Adrenal gland (tissue), 12 donors: ENCODE results near the gene ALG6. TPM values are rescaled to one million over a fixed set of nuclear protein-coding genes. Genes with fewer than 3 reads are reported as not detected.

ENCODE experiments used
- DNase-seq, 7 donors: peaks; one replicate each; pipeline ENCODE4 v3.0.0-alpha.2; 2019 to 2020
- H3K27ac ChIP-seq, 5 donors: fragments of 200-600 bp; sonication (generic) in 4 of 5; 1 replicate in 3 of 5; 2 replicates in 2 of 5; pipeline versions ENCODE4 v1.5.1 to v1.8.0; 2016 to 2020; ENCODE audit warnings: mild to moderate bottlenecking in 1 of 5
- H3K27me3 ChIP-seq: fragments of 200-600 bp; 2 replicates; pipeline ENCODE4 v1.8.0; 2021
- H3K36me3 ChIP-seq, 2 donors: fragments of 200-600 bp; replicated peaks in 1 of 2; 1 replicate in 1 of 2; 2 replicates in 1 of 2; pipeline versions ENCODE4 v1.5.1 to v1.8.0; 2018 to 2022
- H3K4me1 ChIP-seq, 2 donors: fragments of 200-600 bp; replicated peaks in 1 of 2; 1 replicate in 1 of 2; 2 replicates in 1 of 2; pipeline versions ENCODE4 v1.5.1 to v1.8.0; 2018 to 2021
- H3K4me3 ChIP-seq, 4 donors: fragments of 200-600 bp; sonication (generic) in 3 of 4; one replicate each; pipeline ENCODE4 v1.5.1; 2016 to 2018
- H3K9me3 ChIP-seq, 3 donors: fragments of 200-600 bp; sonication (generic) in 1 of 3; replicated peaks in 1 of 3; 1 replicate in 2 of 3; 2 replicates in 1 of 3; pipeline versions ENCODE4 v1.5.1 to v1.8.0; 2016 to 2021
- POLR2A ChIP-seq, 2 donors: fragments of 450-650 bp; IDR thresholded peaks; one replicate each; pipeline ENCODE4 v1.6.1; 2017; ENCODE audit warnings: antibody characterized with exemption in 2 of 2, mild to moderate bottlenecking in 2 of 2, moderate library complexity in 1 of 2
- WGBS, 4 donors: extraction: QIAGEN DNeasy Blood & Tissue Kit in 2 of 4; methylation state at CpG; one replicate each; pipeline versions ENCODE4 v1.1.5 to v1.1.7; 2013 to 2017; 5-methylcytosine and 5-hydroxymethylcytosine counted together
- intact Hi-C, 2 donors: fragments of 100-400 bp; cut with DNase I; formaldehyde crosslinking; loops; one replicate each; pipeline versions ENCODE4 v1.14.1 to v1.15.0; 2022 to 2023
- polyA plus RNA-seq, 3 donors: library from polyadenylated mRNA; stranded (reverse); fragments of 200-250 nt in 2 of 3; fragments of 350-450 nt in 1 of 3; fragmentation: Illumina TruSeq in 1 of 3; extraction: RNeasy Lipid Tissue Mini Kit (QIAGEN cat#74804) in 1 of 3; gene quantifications; one replicate each; pipeline ENCODE4 v1.2.3, GENCODE V29; 2013 to 2014
- total RNA-seq, 9 donors: library from RNA; depleted of rRNA in 4 of 9; stranded (reverse); fragments of >200 nt in 4 of 9; fragments of 120-200 nt in 1 of 9; fragmentation: NEBNext Ultra II Directional in 1 of 9; extraction: Animal tissue kit (Norgen Biotek cat#: 25700) in 1 of 9; gene quantifications; one replicate each; pipeline versions ENCODE4 v1.1.0 to v1.2.4, GENCODE V29; 2013 to 2023
- TF ChIP-seq, protein P1 (sequence below), 6 experiments: fragments of 450-650 bp in 4 of 6; fragments of 200-600 bp in 2 of 6; sonication (generic) in 1 of 6; IDR thresholded peaks; 1 replicate in 5 of 6; 2 replicates in 1 of 6; pipeline versions ENCODE4 v1.5.1 to v1.8.0; 2016 to 2021; ENCODE audit warnings: antibody characterized with exemption in 6 of 6, mild to moderate bottlenecking in 2 of 6, moderate library complexity in 1 of 6
- donor health status: healthy with polysubstance abuse.
- donor health status: Bipolar disorder and iron deficiency.
- donor health status: DM: yes; HTN: yes; CAD: no.
- donor health status: DM: no; HTN: no; CAD: no.
- donor health status: DM: no; HTN: no; CAD: no.
- donor health status: DM: yes; HTN: yes; CAD: no.

The ALG6 gene
- total and polyA plus RNA-seq, 12 donors: 7.8 to 29.3 (median 12.0) TPM

- Histone ChIP-seq H3K4me3 (no peak overlapping the region), H3K4me1 (no peaks in the 10 kb centered on the region), H3K27me3 (no peaks in the 10 kb centered on the region), H3K9me3 (no peaks in the 10 kb centered on the region), H3K27ac (no peak overlapping the region), H3K36me3 (no peaks in the 10 kb centered on the region)
- TF ChIP-seq, protein P1, sequence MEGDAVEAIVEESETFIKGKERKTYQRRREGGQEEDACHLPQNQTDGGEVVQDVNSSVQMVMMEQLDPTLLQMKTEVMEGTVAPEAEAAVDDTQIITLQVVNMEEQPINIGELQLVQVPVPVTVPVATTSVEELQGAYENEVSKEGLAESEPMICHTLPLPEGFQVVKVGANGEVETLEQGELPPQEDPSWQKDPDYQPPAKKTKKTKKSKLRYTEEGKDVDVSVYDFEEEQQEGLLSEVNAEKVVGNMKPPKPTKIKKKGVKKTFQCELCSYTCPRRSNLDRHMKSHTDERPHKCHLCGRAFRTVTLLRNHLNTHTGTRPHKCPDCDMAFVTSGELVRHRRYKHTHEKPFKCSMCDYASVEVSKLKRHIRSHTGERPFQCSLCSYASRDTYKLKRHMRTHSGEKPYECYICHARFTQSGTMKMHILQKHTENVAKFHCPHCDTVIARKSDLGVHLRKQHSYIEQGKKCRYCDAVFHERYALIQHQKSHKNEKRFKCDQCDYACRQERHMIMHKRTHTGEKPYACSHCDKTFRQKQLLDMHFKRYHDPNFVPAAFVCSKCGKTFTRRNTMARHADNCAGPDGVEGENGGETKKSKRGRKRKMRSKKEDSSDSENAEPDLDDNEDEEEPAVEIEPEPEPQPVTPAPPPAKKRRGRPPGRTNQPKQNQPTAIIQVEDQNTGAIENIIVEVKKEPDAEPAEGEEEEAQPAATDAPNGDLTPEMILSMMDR (IDR thresholded peaks at IDR 0.05): no peak
- TF ChIP-seq POLR2A (IDR thresholded peaks at IDR 0.05): no peak
- intact Hi-C loops: no loop called here
- DNase-seq: peak in 1 of 7 donors; percentile 4
Measured at GRCh38 chr1:63442141-63442475, 74.7 kb downstream of the ALG6 start.

DNA sequence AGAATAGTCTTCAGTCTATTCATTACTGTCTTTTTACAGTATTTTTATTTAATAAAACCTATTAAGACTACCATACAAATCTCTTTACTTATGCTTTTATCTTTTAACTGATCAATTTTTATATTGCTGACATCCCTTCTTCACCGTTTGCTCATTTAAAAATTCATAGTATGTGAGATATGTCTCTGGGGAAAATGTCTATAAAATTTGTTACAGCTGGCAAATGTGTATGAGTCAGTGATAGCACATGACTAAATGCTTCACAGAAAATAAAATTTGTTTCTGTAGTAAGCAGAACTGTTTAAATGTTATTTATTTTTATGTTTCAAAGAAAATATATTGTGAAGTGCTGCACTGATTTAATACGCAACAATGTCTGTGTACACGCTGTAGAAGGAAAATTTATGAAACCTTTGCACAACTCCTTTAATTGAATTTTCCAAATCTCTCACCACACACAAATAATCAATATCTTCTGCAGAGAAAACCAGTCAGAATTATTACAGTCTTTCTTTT is 81.4 kb downstream of the ALG6 start:
- Histone ChIP-seq H3K36me3 (no peaks in the 10 kb centered on the region), H3K27me3 (no peaks in the 10 kb centered on the region), H3K4me3 (no peak overlapping the region), H3K27ac (no peak overlapping the region), H3K4me1 (no peaks in the 10 kb centered on the region), H3K9me3 (no peaks in the 10 kb centered on the region)
- WGBS, 4 donors: 91 to 95% (median 93%) methylated on average over 3 of the region's 3 CpGs
- TF ChIP-seq, protein P1 (IDR thresholded peaks at IDR 0.05): no peak
- TF ChIP-seq POLR2A (IDR thresholded peaks at IDR 0.05): no peak
- intact Hi-C loops: no loop called here
- no peak for DNase-seq

GRCh38 chr1:63450416-63450815 is 83.0 kb downstream of the ALG6 start:
- no peaks in the 10 kb centered on the region for H3K27me3 ChIP-seq
- no peaks in the 10 kb centered on the region for H3K36me3 ChIP-seq
- no peak for DNase-seq
- H3K27ac ChIP-seq: no peak overlapping the region
- H3K9me3 ChIP-seq: no peaks in the 10 kb centered on the region
- TF ChIP-seq POLR2A (IDR thresholded peaks at IDR 0.05): no peak
- TF ChIP-seq, protein P1 (IDR thresholded peaks at IDR 0.05): no peak
- H3K4me3 ChIP-seq: no peak overlapping the region
- H3K4me1 ChIP-seq: no peaks in the 10 kb centered on the region
- intact Hi-C loops: no loop called here
- WGBS, 4 donors: 90 to 97% (median 93%) methylated on average over 1 of the region's 1 CpG

DNA sequence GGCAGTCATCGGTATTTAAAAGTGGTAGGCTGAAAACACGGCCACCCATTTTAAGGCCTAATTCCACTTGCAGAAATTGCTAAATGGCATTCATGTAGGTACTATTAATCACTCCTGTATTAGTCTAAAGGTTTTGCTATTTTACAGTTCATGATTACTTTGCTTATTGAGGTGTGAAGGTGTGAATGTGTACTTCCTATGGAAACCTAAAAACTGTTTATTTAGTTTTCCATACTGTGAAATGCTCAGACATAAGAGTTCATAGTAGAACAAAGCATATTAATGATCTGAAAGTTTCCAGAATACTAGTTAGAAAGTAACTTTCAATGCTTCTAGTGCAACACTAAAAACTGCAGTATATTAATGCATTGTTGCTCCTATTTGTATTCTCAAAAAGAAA is 85.8 kb downstream of the ALG6 start:
- Histone ChIP-seq H3K9me3 (no peaks in the 10 kb centered on the region), H3K4me1 (no peaks in the 10 kb centered on the region), H3K27me3 (no peaks in the 10 kb centered on the region), H3K27ac (no peak overlapping the region), H3K4me3 (no peak overlapping the region), H3K36me3 (no peaks in the 10 kb centered on the region)
- 94 to 98% (median 97%) methylated on average over 2 of the region's 2 CpGs for WGBS, 4 donors
- DNase-seq: no peak
- intact Hi-C loops: no loop called here
- TF ChIP-seq, protein P1 (IDR thresholded peaks at IDR 0.05): no peak
- TF ChIP-seq POLR2A (IDR thresholded peaks at IDR 0.05): no peak
